GM18861 (cell line): Measurements from ENCODE around the gene ATG16L1.

Experiments
- ATAC-seq: cut with Tn5 transposase; IDR thresholded peaks from one replicate; pipeline ENCODE4 v1.9.1; 2021; ENCODE audit not compliant: unreplicated experiment

Gene ATG16L1

DNA sequence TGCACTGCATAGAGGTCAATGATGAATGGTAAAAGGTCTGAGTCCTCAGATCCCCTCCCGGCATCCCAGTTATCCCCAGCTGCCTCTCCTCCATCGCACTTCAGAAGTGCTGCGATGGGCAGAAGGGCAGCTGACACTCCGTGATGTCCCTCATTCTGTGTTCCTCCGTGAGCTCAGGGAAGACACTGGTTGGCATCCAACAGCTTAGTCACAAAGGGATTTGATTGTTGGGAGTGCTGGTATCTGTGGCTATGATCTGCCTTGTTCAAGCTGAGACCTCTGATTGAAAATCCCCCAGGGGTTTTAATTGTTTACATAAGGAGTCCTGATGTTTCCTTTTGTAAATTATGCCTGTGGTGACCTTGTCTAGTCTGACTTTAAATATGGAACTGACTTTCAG, 37.2 kb downstream of the ATG16L1 start:
- ATAC-seq: no peak

DNA sequence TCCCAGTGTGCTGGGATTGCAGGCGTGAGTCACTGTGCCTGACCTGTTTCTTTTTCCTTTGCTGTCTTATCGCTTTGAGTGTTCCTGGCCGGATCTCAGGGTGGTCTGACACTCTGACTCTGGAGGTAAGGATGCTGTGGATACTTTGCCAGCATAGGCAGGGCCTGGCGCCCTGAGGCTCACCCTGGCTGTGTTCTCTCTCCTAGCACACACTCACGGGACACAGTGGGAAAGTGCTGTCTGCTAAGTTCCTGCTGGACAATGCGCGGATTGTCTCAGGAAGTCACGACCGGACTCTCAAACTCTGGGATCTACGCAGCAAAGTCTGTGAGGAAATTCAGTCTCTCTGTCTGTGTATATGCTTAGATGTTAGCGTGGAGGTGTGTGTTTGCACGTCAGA, 38.2 kb downstream of the ATG16L1 start:
- ATAC-seq: no peak

DNA sequence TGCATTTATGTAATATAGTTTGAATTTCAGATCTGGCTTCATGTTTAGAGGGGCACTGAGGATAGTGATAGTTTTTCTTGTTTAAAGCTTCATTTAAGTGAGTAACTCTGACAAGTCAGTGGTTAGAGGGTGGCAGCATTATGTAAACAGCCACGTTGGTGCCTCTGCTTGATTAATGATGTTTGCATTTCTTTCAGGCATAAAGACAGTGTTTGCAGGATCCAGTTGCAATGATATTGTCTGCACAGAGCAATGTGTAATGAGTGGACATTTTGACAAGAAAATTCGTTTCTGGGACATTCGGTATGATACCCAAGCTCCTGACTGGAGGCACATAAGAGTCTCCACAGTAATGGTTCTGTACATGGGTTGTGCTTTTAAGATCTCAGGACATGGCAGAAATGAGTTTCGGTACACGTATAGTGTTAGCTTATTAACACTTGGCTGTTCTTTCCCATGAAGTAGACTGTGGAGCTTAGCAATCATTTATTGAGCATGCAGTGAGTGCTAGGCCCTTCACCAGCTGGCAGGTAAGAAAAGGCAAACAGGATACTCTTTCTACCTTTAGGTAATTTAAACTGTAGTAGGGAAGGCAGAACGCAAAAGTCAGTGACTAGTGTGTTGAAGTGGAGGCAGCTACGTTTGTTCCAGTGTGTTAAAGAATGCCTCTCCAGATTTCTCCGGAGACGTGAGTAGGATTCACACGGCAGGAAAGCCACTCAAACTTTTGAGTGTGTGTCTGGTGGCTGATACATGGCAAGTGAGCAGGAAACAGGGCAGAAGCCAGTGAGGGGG, 38.8 kb downstream of the ATG16L1 start:
- ATAC-seq: no peak

DNA sequence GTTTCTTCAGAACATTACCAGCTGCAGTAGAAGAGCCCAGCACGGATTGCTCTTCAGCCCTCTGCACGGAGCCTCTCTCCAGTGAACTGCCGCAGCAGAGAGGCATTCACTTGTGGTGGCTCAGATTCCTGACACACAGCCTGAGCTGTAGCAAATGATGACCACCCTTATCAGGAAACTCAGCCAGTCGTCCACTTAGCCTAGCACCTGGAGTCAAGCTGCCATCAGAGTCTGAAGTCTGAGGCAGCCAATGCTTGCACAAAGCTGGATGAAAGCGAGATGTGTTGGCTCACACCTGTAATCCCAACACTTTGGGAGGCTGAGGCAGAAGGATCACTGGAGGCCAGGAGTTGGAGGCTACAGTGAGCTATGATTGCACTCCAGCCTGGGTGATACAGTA, 44.4 kb downstream of the ATG16L1 start:
- ATAC-seq: no peak

DNA sequence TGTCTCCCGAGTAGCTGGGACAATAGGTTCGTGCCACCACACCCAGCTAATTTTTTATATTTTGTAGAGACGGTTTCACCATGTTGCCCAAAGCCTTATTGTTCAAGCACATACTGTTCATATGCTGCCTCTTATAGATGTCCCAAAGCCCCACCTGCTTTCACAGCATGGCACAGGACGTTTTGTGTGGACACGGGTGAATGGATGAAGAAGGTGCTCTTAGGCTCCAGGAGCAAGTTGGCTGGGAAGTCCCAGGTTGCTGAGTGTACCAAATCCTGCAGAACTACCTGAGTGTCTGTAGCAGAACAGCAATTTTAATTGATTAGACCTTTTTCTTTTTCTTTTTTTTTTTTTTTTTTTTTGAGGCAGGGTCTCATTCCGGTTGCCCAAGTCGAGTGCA, 45.6 kb downstream of the ATG16L1 start:
- ATAC-seq: no peak

DNA sequence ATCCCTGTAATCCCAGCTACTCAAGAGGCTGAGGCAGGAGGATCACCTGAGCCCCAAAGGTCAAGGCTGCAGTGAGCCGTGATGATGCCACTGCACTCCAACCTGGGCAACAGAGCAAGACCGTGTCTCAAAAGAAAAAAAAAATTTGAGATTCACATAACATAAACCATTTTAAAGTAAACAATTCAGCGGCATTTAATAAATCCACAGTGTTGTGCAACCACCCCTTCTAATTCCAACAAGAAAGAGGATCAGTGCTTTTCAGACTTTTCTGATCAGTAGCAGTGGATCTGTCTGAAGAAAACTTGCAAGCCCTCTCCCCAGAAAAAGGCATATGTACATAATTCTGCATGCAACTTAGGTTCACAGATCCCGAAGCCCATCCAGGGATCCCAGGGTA, 48.9 kb downstream of the ATG16L1 start:
- no peak for ATAC-seq

DNA sequence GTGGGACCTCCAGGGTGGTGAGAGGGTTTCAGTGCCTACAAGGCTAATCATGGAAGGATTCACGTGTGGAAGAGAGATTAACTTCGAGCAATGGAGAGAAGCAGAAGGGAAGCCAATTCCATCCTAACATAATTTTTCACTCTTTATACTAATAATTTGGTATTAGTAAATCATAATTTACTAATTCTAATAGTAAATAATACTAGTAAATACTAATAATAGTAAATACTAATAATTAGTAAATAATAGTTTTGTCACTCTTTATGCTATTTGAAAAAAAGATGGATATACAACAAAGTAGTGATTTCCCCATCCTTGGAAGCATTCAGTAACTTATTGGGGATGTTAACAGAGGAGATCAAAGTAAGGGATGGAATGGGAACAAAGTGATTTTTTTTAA, 49.8 kb downstream of the ATG16L1 start:
- ATAC-seq: no peak

DNA sequence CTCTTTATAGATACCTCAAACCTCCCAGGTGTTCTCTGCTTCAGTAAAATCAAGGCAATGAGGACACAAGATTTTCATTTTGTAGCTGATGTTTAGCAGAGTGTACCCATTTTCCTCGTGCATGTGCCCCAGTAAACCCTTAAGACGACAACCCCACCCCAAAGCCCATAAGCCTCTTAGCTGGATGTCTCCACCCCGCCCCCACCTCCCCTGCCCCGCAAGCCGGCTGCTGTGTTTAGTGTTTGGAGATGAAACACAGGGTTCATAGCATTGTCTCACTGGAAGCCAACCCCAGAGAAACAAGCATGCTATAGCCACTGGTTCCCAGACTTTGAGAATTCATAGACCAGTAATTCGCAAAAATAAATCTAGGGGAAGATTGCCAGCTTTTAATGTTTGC, 50.3 kb downstream of the ATG16L1 start:
- ATAC-seq: no peak

DNA sequence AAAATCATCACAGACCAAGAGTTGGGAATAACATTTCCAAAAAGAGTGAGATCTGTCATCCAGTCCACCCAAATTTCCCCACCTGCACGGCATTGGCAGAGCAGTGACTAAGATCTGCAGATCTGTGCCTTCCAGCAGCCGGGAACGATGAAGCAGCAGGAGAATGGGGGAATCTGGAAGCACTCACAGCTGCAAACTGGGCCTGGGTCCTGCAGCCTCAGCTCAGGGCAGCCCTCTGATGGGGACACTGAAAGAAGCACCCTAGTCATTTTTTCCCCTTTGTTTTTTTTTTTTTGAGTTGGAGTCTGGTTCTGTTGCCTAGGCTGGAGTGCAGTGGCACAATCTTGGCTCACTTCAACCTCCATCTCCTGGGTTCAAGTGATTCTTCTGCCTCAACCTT, 51.8 kb downstream of the ATG16L1 start:
- ATAC-seq: no peak

DNA sequence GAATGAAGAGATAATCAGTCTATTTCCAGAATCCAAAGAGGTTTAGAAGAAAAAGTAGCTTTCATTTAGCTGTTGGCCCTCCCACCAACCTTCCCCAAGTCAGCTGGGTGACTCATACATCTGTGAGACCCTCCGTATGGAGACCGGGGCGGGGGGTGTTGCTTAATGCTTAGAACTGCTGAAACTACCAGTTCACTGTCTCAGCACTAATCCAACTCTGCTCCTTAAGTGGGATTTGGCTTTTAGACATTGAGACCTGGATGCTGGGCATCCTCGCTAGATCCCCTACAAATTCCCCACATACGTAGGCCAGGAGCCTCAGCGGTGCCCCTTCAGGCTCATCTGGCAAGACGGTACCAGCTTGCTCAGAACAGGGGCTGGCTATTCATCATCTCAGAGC, 56.1 kb downstream of the ATG16L1 start, which contains the start of gene SAG:
Gene SAG, plus strand, starts transcription at position 252 of the 400 bp plus-strand sequence. CDS start 1,374 bp downstream, outside the sequence.
- no peak for ATAC-seq

DNA sequence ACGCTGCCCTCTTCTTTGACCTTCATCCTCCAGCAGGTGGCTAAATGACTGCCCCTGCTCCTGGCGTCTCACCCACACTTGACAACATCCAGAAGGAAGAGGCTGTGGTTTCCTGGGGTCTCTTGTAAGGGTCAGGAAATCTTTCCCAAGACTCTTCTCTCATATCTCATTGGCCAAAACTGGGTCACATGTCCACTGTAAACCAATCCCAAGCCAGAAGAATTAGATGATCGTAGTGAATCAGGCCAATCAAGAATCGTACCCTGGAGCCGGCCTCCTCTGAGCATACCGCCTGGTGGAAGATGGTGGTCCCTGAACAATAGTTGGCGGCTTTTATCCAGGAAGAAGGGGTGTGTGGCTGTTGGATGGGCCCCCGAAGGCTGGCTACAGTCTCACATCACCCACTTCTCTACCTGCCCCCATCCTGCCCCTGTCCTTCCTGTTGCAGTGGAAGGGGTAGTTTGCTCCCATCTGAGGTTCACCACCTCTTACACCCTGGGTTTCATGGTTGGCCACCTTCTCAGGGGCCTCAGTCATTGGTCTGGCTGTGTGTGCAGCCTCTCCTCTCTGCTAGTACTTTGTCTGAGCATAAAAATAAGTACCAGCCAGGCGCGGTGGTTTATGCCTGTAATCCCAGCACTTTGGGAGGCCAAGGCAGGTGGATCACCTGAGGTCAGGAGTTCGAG, 59.9 kb downstream of the ATG16L1 start:
- no peak for ATAC-seq

DNA sequence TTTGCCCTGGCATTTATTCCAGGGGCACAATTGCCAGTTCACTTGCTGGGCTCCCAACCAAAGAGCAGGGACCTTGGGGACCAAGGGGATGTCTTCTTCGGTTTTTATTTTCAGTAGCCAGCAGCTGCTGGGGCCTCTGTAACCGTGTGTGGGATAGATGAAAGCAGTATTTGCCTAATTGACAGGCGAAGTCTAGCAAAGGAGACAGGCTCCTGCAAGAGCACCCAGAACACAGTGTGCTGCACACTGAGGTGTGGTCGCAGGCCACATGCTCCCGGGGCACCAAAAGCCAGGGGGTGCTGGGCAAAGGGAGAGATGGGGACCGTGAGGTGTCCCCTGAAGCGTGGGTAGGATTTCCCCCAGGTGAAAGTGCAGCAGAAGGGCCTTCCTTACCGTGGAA, 61.4 kb downstream of the ATG16L1 start:
- no peak for ATAC-seq

DNA sequence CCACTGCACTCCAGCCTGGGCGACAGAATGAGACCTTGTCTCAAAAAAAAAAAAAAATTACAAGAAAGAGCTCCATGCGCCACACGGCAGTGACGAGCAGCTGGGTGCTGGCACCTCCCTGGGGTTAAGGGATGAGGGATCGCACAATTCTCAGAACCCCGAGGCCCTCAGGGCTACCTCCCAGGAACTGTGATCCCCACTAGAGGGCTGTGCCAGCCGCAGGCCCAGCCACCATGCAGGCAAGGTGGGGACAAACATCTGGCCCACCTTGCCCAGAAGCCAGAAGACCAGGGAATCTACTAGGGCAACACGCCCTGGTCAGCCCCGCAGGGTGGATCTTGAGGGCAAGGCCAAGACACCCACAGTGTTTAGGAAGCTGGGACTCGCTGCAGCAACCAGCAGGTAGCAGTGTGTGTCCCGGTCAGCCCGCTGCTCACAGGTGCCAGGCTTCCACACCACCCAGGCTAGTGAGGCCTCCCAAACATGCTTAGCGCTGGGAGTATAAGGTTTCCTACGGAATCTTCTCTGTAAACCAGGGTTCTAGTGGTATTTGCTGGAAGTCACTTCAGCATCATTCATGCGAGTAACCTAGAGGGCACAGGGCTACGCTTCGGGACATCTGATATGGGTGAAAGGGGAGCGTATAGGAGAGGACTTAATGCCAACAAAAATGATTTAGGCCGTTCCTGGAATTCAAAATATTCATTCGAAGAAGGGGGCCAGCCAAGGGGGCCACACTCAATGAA, 62.9 kb downstream of the ATG16L1 start:
- no peak for ATAC-seq

DNA sequence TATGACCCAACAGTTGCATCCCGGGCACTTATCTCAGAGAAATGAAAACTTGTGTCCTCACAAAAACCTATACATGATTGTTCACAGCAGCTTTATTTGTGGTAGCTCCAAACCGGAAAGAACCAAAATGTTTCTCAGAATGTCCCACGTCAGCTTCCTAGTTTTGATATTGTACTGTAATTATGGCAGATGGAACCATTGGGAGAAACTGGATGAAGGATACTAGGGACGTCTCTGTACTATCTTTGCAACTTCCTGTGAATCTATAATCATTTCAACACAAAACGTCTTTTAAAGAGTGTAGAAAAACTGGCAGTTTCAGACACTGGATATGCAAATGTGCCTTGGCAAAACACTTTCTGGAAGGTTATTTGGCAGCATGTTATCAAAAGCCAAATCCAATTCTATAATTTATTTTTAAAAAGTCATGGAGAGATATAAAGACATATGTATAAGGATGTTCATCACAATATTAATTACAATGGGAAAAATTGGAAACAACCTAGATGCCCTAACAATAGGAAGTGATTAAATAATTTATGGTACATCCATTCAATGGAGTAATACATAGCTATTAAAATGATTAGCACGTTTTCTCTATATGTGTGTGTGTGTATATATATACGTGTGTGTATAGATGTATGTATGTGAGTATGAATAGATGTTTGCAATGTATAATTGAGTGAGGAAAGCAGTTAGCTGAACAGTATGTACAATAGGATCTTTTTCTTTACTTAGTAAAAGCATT, 65.9 kb downstream of the ATG16L1 start:
- ATAC-seq: no peak

DNA sequence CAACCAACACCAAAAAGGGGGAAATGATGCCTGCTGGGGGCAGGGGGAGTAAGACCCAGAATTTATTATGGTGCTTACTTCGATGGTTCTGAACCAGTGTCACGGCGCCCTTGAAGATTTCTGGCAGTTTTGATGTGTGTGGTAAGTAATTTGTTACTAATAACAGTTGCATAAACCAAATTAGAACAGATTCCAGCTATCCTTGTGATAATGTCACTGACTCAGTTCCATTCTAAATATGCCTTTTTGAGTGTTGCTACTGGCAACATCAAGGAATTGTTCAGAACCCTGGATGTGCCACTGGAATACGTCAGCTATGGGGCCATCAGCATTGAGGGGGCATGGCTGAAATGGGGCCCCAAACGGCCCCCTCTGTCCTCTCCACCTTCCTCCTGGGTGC, 67.8 kb downstream of the ATG16L1 start:
- no peak for ATAC-seq

DNA sequence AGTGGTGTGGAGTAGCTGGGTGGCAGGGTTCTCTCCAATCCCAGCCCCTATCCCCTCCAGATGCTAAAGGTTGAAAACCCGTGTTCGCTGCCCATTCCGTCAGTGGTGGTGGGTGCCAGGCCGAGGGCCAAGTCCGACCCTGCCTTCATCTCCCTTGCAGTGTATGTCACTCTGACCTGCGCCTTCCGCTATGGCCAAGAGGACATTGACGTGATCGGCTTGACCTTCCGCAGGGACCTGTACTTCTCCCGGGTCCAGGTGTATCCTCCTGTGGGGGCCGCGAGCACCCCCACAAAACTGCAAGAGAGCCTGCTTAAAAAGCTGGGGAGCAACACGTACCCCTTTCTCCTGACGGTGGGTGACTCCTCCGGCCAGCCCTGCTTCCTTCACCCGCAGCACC, 69.0 kb downstream of the ATG16L1 start:
- no peak for ATAC-seq

DNA sequence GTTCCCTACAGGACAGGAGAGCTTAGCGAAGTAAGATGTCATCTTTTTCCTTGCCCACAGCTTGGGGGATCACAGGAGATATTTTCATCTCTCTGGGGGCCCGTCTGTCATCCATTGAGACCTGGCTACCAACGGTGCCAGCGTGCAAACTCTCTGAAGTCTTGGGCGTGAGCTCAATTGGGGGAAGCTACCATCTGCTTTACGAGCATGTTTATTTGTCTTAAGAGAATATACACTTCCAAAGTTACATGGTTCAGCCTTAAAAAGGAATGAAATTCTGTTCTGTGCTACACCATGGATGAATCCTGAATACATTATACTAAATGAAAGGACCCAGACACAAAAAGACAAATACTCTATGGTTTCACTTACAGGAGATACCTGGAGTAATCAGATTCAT, 69.7 kb downstream of the ATG16L1 start:
- ATAC-seq: no peak

DNA sequence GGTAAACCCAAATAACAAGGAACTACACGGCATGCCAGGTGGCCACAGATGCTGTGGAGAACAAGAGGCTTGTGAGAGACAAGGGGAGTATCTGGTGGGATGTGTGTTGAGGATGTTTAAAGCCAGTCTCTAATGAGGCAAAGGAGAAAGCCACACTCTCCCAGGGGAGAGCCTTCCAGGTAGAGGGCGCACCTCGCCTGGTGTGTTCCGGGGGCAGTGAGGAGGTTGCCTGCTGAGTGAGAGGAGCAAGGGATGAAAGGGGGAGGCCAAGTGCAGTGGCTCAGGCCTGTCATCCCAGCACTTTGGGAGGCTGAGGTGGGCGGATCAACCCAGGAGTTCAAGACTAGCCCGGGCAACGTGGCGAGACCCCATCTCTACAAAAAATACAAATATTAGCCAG, 72.4 kb downstream of the ATG16L1 start:
- no peak for ATAC-seq

DNA sequence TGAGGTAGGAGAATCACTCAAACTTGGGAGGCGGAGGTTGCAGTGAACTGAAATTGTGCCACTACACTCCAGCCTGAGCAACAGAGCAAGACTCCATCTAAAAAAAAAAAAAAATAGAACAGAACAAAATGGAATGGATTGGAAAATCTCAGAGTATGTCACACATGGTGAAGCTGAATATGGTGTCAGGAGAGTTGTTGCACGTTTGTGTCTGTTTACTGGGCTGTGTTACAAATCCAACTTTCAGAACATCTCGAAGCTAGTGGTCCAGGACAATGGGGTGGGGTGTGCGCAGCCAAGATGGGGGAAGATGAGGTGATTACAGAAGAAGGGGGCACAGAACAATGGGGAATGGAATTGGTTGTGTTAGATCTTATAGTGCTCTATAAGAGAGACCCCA, 73.8 kb downstream of the ATG16L1 start:
- no peak for ATAC-seq

DNA sequence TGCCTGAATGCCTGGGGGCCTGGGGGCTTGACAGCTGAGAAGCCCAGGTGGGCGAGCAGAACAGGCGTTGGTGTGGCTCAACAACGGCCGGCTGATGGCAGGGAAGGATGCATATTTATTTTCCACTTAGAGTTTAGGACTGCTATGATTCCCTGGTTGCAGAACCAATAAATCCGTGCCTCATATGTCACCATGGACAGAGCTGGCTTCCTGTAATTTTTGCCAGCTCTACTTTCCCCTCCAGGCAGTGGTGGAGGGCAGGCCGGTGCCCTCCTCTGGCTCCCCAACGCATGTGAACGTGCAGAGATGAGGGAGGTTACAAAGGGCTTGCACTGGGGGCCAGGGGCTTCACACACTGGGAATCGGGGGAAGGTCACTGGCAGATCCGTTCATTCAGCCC, 74.3 kb downstream of the ATG16L1 start:
- no peak for ATAC-seq

DNA sequence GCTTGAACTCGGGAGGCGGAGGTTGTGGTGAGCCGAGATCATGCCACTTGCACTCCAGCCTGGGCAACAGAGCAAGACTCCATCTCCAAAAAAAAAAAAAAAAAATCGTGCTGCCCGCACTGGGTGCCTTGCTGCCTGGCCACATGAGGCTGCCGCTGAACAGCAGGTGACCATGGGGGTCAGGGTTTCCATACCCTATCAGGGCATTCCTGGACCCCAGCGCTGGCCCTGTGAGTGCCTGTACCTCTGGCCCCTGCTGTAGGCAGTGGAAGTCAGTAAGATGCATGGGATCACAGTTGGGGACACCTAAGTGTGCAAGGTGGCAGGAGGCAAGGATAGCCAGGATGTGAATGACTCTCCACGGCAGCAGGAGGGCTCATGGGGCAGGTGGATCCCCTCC, 75.0 kb downstream of the ATG16L1 start:
- ATAC-seq: no peak
